HepG2 (cell line): ENCODE measurements around the gene AHSG. TPM values are rescaled to one million over a fixed set of nuclear protein-coding genes. Genes with fewer than 3 reads are reported as not detected.

Experiments used
- ATAC-seq: fragments of 200-7000 bp; cut with Tn5 transposase; 3 replicates; pipeline ENCODE4 v1.9.1; 2020; ENCODE audit warnings: mild to moderate bottlenecking, moderate library complexity
- BruUV-seq: library from RNA; stranded (reverse); fragments of 400-500 nt; replicated peaks from 2 replicates; lab custom pipeline; 2021; lab: Mats Ljungman, UMichigan
- CTCF ChIA-PET: fragments of 300-600 bp; formaldehyde crosslinking; extraction: SDS; loops from one replicate; lab custom pipeline; 2021; ENCODE audit warnings: low total read pairs, inconsistent platforms, low intra/inter-chr PET ratio; lab: Yijun Ruan, JAX
- POLR2A ChIA-PET: fragments of 350-600 bp; sonication (Branson Sonifier 250); formaldehyde crosslinking; loops from one replicate; lab custom pipeline; 2020; ENCODE audit warnings: antibody characterized with exemption, inconsistent platforms; lab: Yijun Ruan, JAX
- DNase-seq: peaks from one replicate; pipeline ENCODE4 v3.0.0-alpha.2; 2015; ENCODE audit warnings: low spot score
- FAIRE-seq: peaks from 3 replicates; lab custom pipeline; 2011; peaks lifted over from hg19 to GRCh38; lab: Jason Lieb, UNC
- H2AFZ ChIP-seq: one replicate; pipeline ENCODE4 v1.6.1; 2011; ENCODE audit warnings: low read length, inconsistent platforms
- H3K27ac ChIP-seq: fragments of 300-600 bp; 3 replicates; pipeline ENCODE4 v1.8.0; 2011; ENCODE audit warnings: mixed run types, mild to moderate bottlenecking, mixed read lengths, low read length, inconsistent platforms; ENCODE audit not compliant: insufficient read depth; ENCODE audit errors: extremely low read length
- H3K27me3 ChIP-seq, 2 experiments: fragments of 200-600 bp in 1 of 2; 2 replicates in 1 of 2; 3 replicates in 1 of 2; pipeline versions ENCODE4 v1.6.0 to v1.8.0; 2011; ENCODE audit warnings: low read length in 2 of 2, mild to moderate bottlenecking in 2 of 2, moderate library complexity in 2 of 2, inconsistent platforms in 1 of 2; ENCODE audit not compliant: insufficient read depth in 2 of 2, control insufficient read depth in 1 of 2
- H3K36me3 ChIP-seq, 2 experiments: fragments of 200-600 bp in 1 of 2; replicated peaks in 1 of 2; 2 replicates in 1 of 2; 3 replicates in 1 of 2; pipeline versions ENCODE4 v1.5.1 to v1.8.0; 2011; ENCODE audit warnings: low read length in 2 of 2, inconsistent platforms in 1 of 2; ENCODE audit not compliant: insufficient read depth in 2 of 2, control insufficient read depth in 1 of 2
- H3K4me1 ChIP-seq: 2 replicates; pipeline ENCODE4 v1.5.1; 2012; ENCODE audit warnings: low read length, inconsistent platforms; ENCODE audit not compliant: insufficient read depth
- H3K4me2 ChIP-seq: 2 replicates; pipeline ENCODE4 v1.6.0; 2011; ENCODE audit warnings: low read depth, low read length, inconsistent platforms
- H3K4me3 ChIP-seq, 3 experiments: fragments of 200-600 bp in 1 of 3; sonication (generic), shearing (Covaris generic) in 1 of 3; replicated peaks in 1 of 3; 2 replicates each; pipeline ENCODE4 v1.5.1; 2011 to 2016; ENCODE audit warnings: low read length in 3 of 3, inconsistent platforms in 2 of 3, low read depth in 2 of 3, mild to moderate bottlenecking in 2 of 3, control low read depth in 1 of 3, mixed read lengths in 1 of 3; ENCODE audit not compliant: insufficient read depth in 1 of 3
- H3K79me2 ChIP-seq: one replicate; pipeline ENCODE4 v1.6.1; 2011; ENCODE audit warnings: low read length, inconsistent platforms; ENCODE audit not compliant: insufficient read depth
- H3K9ac ChIP-seq: 2 replicates; pipeline ENCODE4 v1.6.0; 2011; ENCODE audit warnings: mild to moderate bottlenecking, low read depth, low read length, inconsistent platforms; ENCODE audit not compliant: insufficient read depth
- H3K9me3 ChIP-seq: 2 replicates; pipeline ENCODE4 v1.5.1; 2012; ENCODE audit warnings: mild to moderate bottlenecking, low read length
- H4K20me1 ChIP-seq: 2 replicates; pipeline ENCODE4 v1.6.0; 2011; ENCODE audit warnings: inconsistent platforms, mild to moderate bottlenecking, low read length, moderate library complexity; ENCODE audit not compliant: insufficient read depth
- HBP1 ChIP-seq: IDR thresholded peaks from 2 replicates; pipeline ENCODE4 v1.6.1; 2016; ENCODE audit warnings: low read depth, control low read depth
- KDM5A ChIP-seq: fragments of 200-600 bp; sonication (generic); IDR thresholded peaks from 2 replicates; pipeline ENCODE4 v1.7.0; 2018; ENCODE audit warnings: antibody characterized with exemption, mild to moderate bottlenecking, low read length, borderline replicate concordance
- KMT2A ChIP-seq: sonication (generic); formaldehyde crosslinking; IDR thresholded peaks from 2 replicates; pipeline ENCODE4 v1.4.0; 2020; ENCODE audit warnings: missing genetic modification reagents
- MEIS2 ChIP-seq: sonication (generic); formaldehyde crosslinking; IDR thresholded peaks from 2 replicates; pipeline ENCODE4 v1.9.0; 2021; ENCODE audit warnings: mild to moderate bottlenecking, missing genetic modification reagents
- MNT ChIP-seq: fragments of 450-650 bp; IDR thresholded peaks from 2 replicates; pipeline ENCODE4 v1.6.1; 2016
- MZF1 ChIP-seq: sonication (generic); formaldehyde crosslinking; IDR thresholded peaks from 2 replicates; pipeline ENCODE4 v1.8.1; 2023; ENCODE audit warnings: mild to moderate bottlenecking, missing genetic modification reagents, borderline replicate concordance
- POLR2A ChIP-seq, 2 experiments: IDR thresholded peaks; 2 replicates each; pipeline ENCODE4 v1.6.1; 2011; ENCODE audit warnings: low read depth in 2 of 2, low read length in 2 of 2, mild to moderate bottlenecking in 1 of 2, moderate library complexity in 1 of 2; ENCODE audit not compliant: insufficient read depth in 1 of 2
- POLR2G ChIP-seq: fragments of 200-400 bp; formaldehyde crosslinking; IDR thresholded peaks from 2 replicates; pipeline ENCODE4 v1.6.1; 2018; ENCODE audit warnings: mild to moderate bottlenecking, low read depth, low read length, moderate library complexity
- RELA ChIP-seq: sonication (generic); formaldehyde crosslinking; IDR thresholded peaks from 2 replicates; pipeline ENCODE4 v1.4.0; 2020; ENCODE audit warnings: missing genetic modification reagents
- SMARCE1 ChIP-seq: fragments of 450-650 bp; IDR thresholded peaks from 2 replicates; pipeline ENCODE4 v1.6.1; 2017; ENCODE audit warnings: borderline replicate concordance
- SMC3 ChIP-seq: IDR thresholded peaks from 2 replicates; pipeline ENCODE4 v1.6.1; 2011; ENCODE audit warnings: low read length, improper control_type of control experiment
- ZFP91 ChIP-seq: sonication (generic); formaldehyde crosslinking; IDR thresholded peaks from 2 replicates; pipeline ENCODE4 v1.9.0; 2022; ENCODE audit warnings: missing genetic modification reagents, mild to moderate bottlenecking, borderline replicate concordance
- ZNF510 ChIP-seq: sonication (generic); formaldehyde crosslinking; IDR thresholded peaks from 2 replicates; pipeline ENCODE4 v1.4.0; 2020; ENCODE audit warnings: low read depth, mild to moderate bottlenecking, missing genetic modification reagents
- ZNF678 ChIP-seq: sonication (generic); formaldehyde crosslinking; IDR thresholded peaks from 2 replicates; pipeline ENCODE4 v1.4.0; 2020; ENCODE audit warnings: mild to moderate bottlenecking, missing genetic modification reagents
- ZNF761 ChIP-seq: sonication (generic); formaldehyde crosslinking; conservative IDR thresholded peaks from 2 replicates; pipeline ENCODE4 v1.4.0; 2020; ENCODE audit warnings: mild to moderate bottlenecking, missing genetic modification reagents
- ZNF83 ChIP-seq: sonication (generic); formaldehyde crosslinking; IDR thresholded peaks from 2 replicates; pipeline ENCODE4 v1.4.0; 2020; ENCODE audit warnings: missing genetic modification reagents, mild to moderate bottlenecking, borderline replicate concordance
- ZSCAN22 ChIP-seq: sonication (generic); formaldehyde crosslinking; IDR thresholded peaks from 2 replicates; pipeline ENCODE4 v1.4.0; 2020; ENCODE audit warnings: mild to moderate bottlenecking, missing genetic modification reagents
- WGBS: methylation state at CpG from one replicate; pipeline ENCODE4 v1.1.6; 2017; ENCODE audit warnings: low lambda C conversion rate; 5-methylcytosine and 5-hydroxymethylcytosine counted together
- in situ Hi-C: cut with HindIII; loops from 2 replicates; pipeline ENCODE4 v1.10.0; 2017; ENCODE audit warnings: low pct_unique_long_range_greater_than_20kb; ENCODE audit not compliant: extremely low pct_ligation_motif_present
- intact Hi-C: fragments of 100-400 bp; cut with micrococcal nuclease; formaldehyde crosslinking; loops from one replicate; pipeline ENCODE4 v1.10.0; 2022; ENCODE audit not compliant: unreplicated experiment
- polyA plus RNA-seq, 8 experiments: library from polyadenylated mRNA; depleted of rRNA in 3 of 8; stranded (reverse) in 7 of 8; unstranded in 1 of 8; fragments of >200 nt; fragmentation: Illumina TruSeq in 4 of 8; extraction: Trizol in 4 of 8; gene quantifications; 2 replicates each; pipeline versions ENCODE4 v1.2.1 to v1.2.3, GENCODE V29; 2011 to 2016; ENCODE audit warnings: low read depth in 4 of 8, missing spikeins in 1 of 8, mixed read lengths in 1 of 8; ENCODE audit not compliant: insufficient read depth in 1 of 8
- total RNA-seq, 5 experiments: library from RNA; depleted of rRNA; stranded (reverse); fragments of >200 nt; fragmentation: Illumina TruSeq; extraction: Trizol; gene quantifications; 2 replicates each; pipeline ENCODE4 v1.2.3, GENCODE V29; 2016; ENCODE audit warnings: low read depth in 1 of 5

AHSG gene
- total and polyA plus RNA-seq, 2 of the 13 experiments (the other 11 are each of a cell fraction or from before 2014, with no cell fraction given) = 2,043 to 19,152 TPM

GRCh38 chr3:186614266-186614596 is 1.4 kb downstream of the AHSG start (continued):
- TF ChIP-seq POLR2G (peak; percentile 76; the same call in 1 of the 2 replicates), ZNF83 (CRISPR knock-in tag) (no peak)

- Histone ChIP-seq H2AFZ (no peak overlapping the region), H3K79me2 (peaks cover 31% of the 10 kb centered on the region), H3K4me2 (peak overlapping the region; percentile 92), H3K4me1 (peaks cover 77% of the 10 kb centered on the region), H4K20me1 (peaks cover 49% of the 10 kb centered on the region), H3K27me3 (no peaks in the 10 kb centered on the region; a peak in 1 of 5 replicates), H3K9me3 (no peaks in the 10 kb centered on the region), H3K27ac (peak overlapping the region; percentile 93), H3K9ac (peak overlapping the region; percentile 86), H3K36me3 (peaks cover 16 to 42% of the 10 kb centered on the region in 2 experiments), H3K4me3 (peak overlapping the region; percentile 74 to 82 (median 76))
- BruUV-seq = no TSS peak
- intact Hi-C loops (loop anchor here (1.0 to 2.0 kb wide), 3 partner anchors 26 to 206 kb away; no protein-coding TSS in a partner anchor), in situ Hi-C loops (loop anchor here (10.0 kb wide), 1 partner anchor 140 kb away; no protein-coding TSS in a partner anchor)
- FAIRE-seq (peak; percentile 93), DNase-seq (peak; percentile 70), ATAC-seq (0 out of 3 replicates have a peak, but pooled peaks have one; percentile 7)
- WGBS = 36% methylated on average over 16 of the region's 16 CpGs
- ChIA-PET CTCF (interaction anchor here (1.3 to 2.7 kb wide), 3 partner anchors 25 to 207 kb away, joined by 5 to 20 read pairs (median 8); no protein-coding TSS in a partner anchor), POLR2A (interaction anchor here (0.9 to 27.1 kb wide), 9 partner anchors 10 to 212 kb away, joined by 3 to 854 read pairs (median 7); partner anchors contain the start of genes DNAJB11, EIF4A2 and TBCCD1)
- TF ChIP-seq MNT = peak; percentile 52
- TF ChIP-seq ZNF510 (CRISPR knock-in tag) = peak; percentile 60; the same call in 1 of the 2 replicates
- peak; percentile 36; the same call in 1 of the 2 replicates for TF ChIP-seq ZFP91 (CRISPR knock-in tag)
- TF ChIP-seq SMARCE1 = no peak
- 0 out of 2 replicates have a peak, but pooled peaks have one; percentile 63 for TF ChIP-seq ZSCAN22 (CRISPR knock-in tag)
- TF ChIP-seq HBP1 (CRISPR knock-in tag) = no peak; the same call in none of the 2 replicates
- TF ChIP-seq KDM5A = peak; percentile 30; the same call in 1 of the 2 replicates
- TF ChIP-seq SMC3 = peak; percentile 96
- TF ChIP-seq MZF1 (CRISPR knock-in tag) = no peak
- TF ChIP-seq ZNF678 (CRISPR knock-in tag) = 0 out of 2 replicates have a peak, but pooled peaks have one; percentile 63
- TF ChIP-seq ZNF761 (CRISPR knock-in tag) = peak; percentile 78; the same call in 1 of the 2 replicates
- peak; percentile 16 to 54; a peak in 1 of 4 replicates for TF ChIP-seq POLR2A (IDR thresholded peaks at IDR 0.05; ENCODE audit: insufficient read depth in 1 of 2, low read depth in 2 of 2, low read length in 2 of 2)
- 0 out of 2 replicates have a peak, but pooled peaks have one; percentile 27 for TF ChIP-seq KMT2A
- TF ChIP-seq RELA (CRISPR knock-in tag) = no peak
- 0 out of 2 replicates have a peak, but pooled peaks have one; percentile 8 for TF ChIP-seq MEIS2 (CRISPR knock-in tag)
Observed at GRCh38 chr3:186614597-186615483, 2.0 kb downstream of the AHSG start.
